Ovary (tissue), 9 donors: ENCODE data around the gene JSRP1. TPM values are rescaled to one million over a fixed set of nuclear protein-coding genes. Genes with fewer than 3 reads are reported as not detected.

Experiments
- DNase-seq, 5 donors: peaks; one replicate each; pipeline ENCODE4 v3.0.0-alpha.2; 2019 to 2020
- H3K27ac ChIP-seq, 2 donors: fragments of 200-600 bp; one replicate each; pipeline versions ENCODE4 v1.5.1 to v1.8.0; 2019 to 2022
- H3K27me3 ChIP-seq: fragments of 200-600 bp; one replicate; pipeline ENCODE4 v1.8.0; 2022
- H3K36me3 ChIP-seq: fragments of 200-600 bp; sonication (generic); one replicate; pipeline ENCODE4 v1.5.1; 2019
- H3K4me1 ChIP-seq: one replicate; pipeline ENCODE4 v1.8.1; 2013; ENCODE audit warnings: mild to moderate bottlenecking, moderate library complexity; ENCODE audit not compliant: insufficient read depth
- H3K4me3 ChIP-seq: fragments of 200-600 bp; sonication (generic); one replicate; pipeline ENCODE4 v1.5.1; 2017
- H3K9me3 ChIP-seq, 2 donors: fragments of 200-600 bp in 1 of 2; sonication (generic) in 1 of 2; one replicate each; pipeline versions ENCODE4 v1.5.1 to v1.8.1; 2013 to 2019; ENCODE audit warnings: mild to moderate bottlenecking in 1 of 2, moderate library complexity in 1 of 2
- CTCF ChIP-seq, 3 donors: fragments of 450-650 bp in 2 of 3; fragments of 200-600 bp in 1 of 3; IDR thresholded peaks; one replicate each; pipeline versions ENCODE4 v1.5.1 to v1.8.0; 2016 to 2022; ENCODE audit warnings: antibody characterized with exemption in 3 of 3, mild to moderate bottlenecking in 1 of 3
- EP300 ChIP-seq: sonication (generic); formaldehyde crosslinking; IDR thresholded peaks from one replicate; pipeline ENCODE4 v1.6.1; 2017; ENCODE audit warnings: antibody characterized with exemption
- POLR2A ChIP-seq: fragments of 450-650 bp; IDR thresholded peaks from one replicate; pipeline ENCODE4 v1.6.1; 2017; ENCODE audit warnings: antibody characterized with exemption, mild to moderate bottlenecking, moderate library complexity
- WGBS, 3 donors: extraction: QIAGEN DNeasy Blood & Tissue Kit in 1 of 3; methylation state at CpG; one replicate each; pipeline versions ENCODE4 v1.1.5 to v1.1.7; 2013 to 2017; 5-methylcytosine and 5-hydroxymethylcytosine counted together
- intact Hi-C, 4 donors: fragments of 100-400 bp; cut with DNase I; formaldehyde crosslinking; loops; one replicate each; pipeline versions ENCODE4 v1.11.0 to v1.15.1; 2022 to 2023
- polyA plus RNA-seq, 2 donors: library from polyadenylated mRNA; stranded (reverse); fragments of 200-250 nt in 1 of 2; fragments of 350-450 nt in 1 of 2; fragmentation: Illumina TruSeq in 1 of 2; extraction: RNeasy Lipid Tissue Mini Kit (QIAGEN cat#74804) in 1 of 2; gene quantifications; one replicate each; pipeline ENCODE4 v1.2.3, GENCODE V29; 2013 to 2014
- total RNA-seq, 7 donors: library from RNA; depleted of rRNA in 2 of 7; stranded (reverse); fragments of >200 nt in 2 of 7; fragmentation: NEBNext Ultra II Directional in 3 of 7; extraction: Animal tissue kit (Norgen Biotek cat#: 25700) in 3 of 7; gene quantifications; one replicate each; pipeline versions ENCODE4 v1.1.0 to v1.2.4, GENCODE V29; 2016 to 2023
- donor health status: DM: no; HTN: no; CAD: no; lungs with moderate emphysema.
- donor health status: DM: no; HTN: no; CAD: no.
- donor health status: Bipolar disorder and iron deficiency.
- donor health status: DM: yes; HTN: yes; CAD: no.
- donor health status: DM: no; HTN: no; CAD: no.
- donor health status: DM: yes; HTN: yes; CAD: no.

The JSRP1 gene
- total and polyA plus RNA-seq, 9 donors, result 0.30 to 0.92 (median 0.35) TPM; not detected in 4

GRCh38 chr19:2278459-2279158 lies 22.4 kb upstream of the JSRP1 start:
- TF ChIP-seq CTCF (IDR thresholded peaks at IDR 0.05), result no peak
- TF ChIP-seq POLR2A, result no peak
- TF ChIP-seq EP300, result no peak
- WGBS, 3 donors, result 86 to 89% (median 89%) methylated on average over 33 of the region's 33 CpGs
- intact Hi-C loops, result loop anchor here in 2 of 4 donors (10.0 kb wide), 3 partner anchors 116 to 336 kb away; partner anchors contain the start of gene AP3D1 (in 1 of the 2)

GRCh38 chr19:2277138-2277537 lies 20.9 kb upstream of the JSRP1 start:
- no peak overlapping the region for H3K27ac ChIP-seq
- H3K27me3 ChIP-seq, result no peaks in the 10 kb centered on the region
- H3K9me3 ChIP-seq, result no peaks in the 10 kb centered on the region
- WGBS, 3 donors, result 76 to 81% (median 80%) methylated on average over 9 of the region's 9 CpGs
- no peak overlapping the region for H3K4me3 ChIP-seq
- H3K36me3 ChIP-seq, result no peaks in the 10 kb centered on the region
- TF ChIP-seq EP300 (no peak), CTCF (IDR thresholded peaks at IDR 0.05) (no peak), POLR2A (no peak)
- DNase-seq, result no peak
- peaks cover 23% of the 10 kb centered on the region for H3K4me1 ChIP-seq
- intact Hi-C loops, result loop anchor here in 2 of 4 donors (10.0 kb wide), 3 partner anchors 118 to 338 kb away; partner anchors contain the start of gene AP3D1 (in 1 of the 2)

More at GRCh38 chr19:2278459-2279158, 22.4 kb upstream of the JSRP1 start:
- Histone ChIP-seq H3K27me3 (no peaks in the 10 kb centered on the region), H3K36me3 (no peaks in the 10 kb centered on the region), H3K4me3 (no peak overlapping the region), H3K9me3 (no peaks in the 10 kb centered on the region), H3K4me1 (peaks cover 23% of the 10 kb centered on the region), H3K27ac (no peak overlapping the region)
- no peak for DNase-seq

GRCh38 chr19:2276429-2276986 lies 20.3 kb upstream of the JSRP1 start:
- Histone ChIP-seq H3K4me3 (no peak overlapping the region), H3K4me1 (peaks cover 20% of the 10 kb centered on the region), H3K27me3 (no peaks in the 10 kb centered on the region), H3K36me3 (no peaks in the 10 kb centered on the region), H3K9me3 (no peaks in the 10 kb centered on the region), H3K27ac (no peak overlapping the region)
- intact Hi-C loops, result loop anchor here in 2 of 4 donors (10.0 kb wide), 3 partner anchors 118 to 338 kb away; partner anchors contain the start of gene AP3D1 (in 1 of the 2)
- TF ChIP-seq POLR2A (no peak), CTCF (IDR thresholded peaks at IDR 0.05) (no peak), EP300 (no peak)
- DNase-seq, result no peak
- WGBS, 3 donors, result 82 to 85% (median 85%) methylated on average over 28 of the region's 28 CpGs

- Histone ChIP-seq H3K9me3 (no peaks in the 10 kb centered on the region), H3K36me3 (no peaks in the 10 kb centered on the region), H3K27me3 (no peaks in the 10 kb centered on the region), H3K4me3 (no peak overlapping the region), H3K4me1 (peaks cover 20% of the 10 kb centered on the region), H3K27ac (peak overlapping the region in 1 of 2 donors; percentile 5)
- TF ChIP-seq EP300 (no peak), POLR2A (no peak), CTCF (IDR thresholded peaks at IDR 0.05) (no peak)
- 23 to 40% (median 29%) methylated on average over 47 to 74 of the region's 74 CpGs for WGBS, 3 donors
- peak; percentile 60 to 82 (median 73) for DNase-seq
- intact Hi-C loops, result loop anchor here in 2 of 4 donors (10.0 kb wide), 3 partner anchors 119 to 339 kb away; partner anchors contain the start of gene AP3D1 (in 1 of the 2)
These were observed 19.6 kb upstream of the JSRP1 start for GRCh38 chr19:2275588-2276428.
